K562 (cell line): ENCODE results near the gene ATG14.

ENCODE experiments used
- CEBPB ChIP-seq: fragments of 450-650 bp; IDR thresholded peaks from 2 replicates; pipeline ENCODE4 v1.6.1; 2016; ENCODE audit warnings: missing genetic modification characterization, missing compliant biosample characterization
- CTCF ChIP-seq, 3 experiments: IDR thresholded peaks in 2 of 3; conservative IDR thresholded peaks in 1 of 3; 2 replicates each; pipeline ENCODE4 v1.5.1; 2011 to 2012; ENCODE audit warnings: low read length in 3 of 3, mild to moderate bottlenecking in 3 of 3, control low read depth in 2 of 3, improper control_type of control experiment in 1 of 3, inconsistent platforms in 1 of 3, low read depth in 1 of 3, mixed read lengths in 1 of 3, moderate library complexity in 1 of 3; ENCODE audit not compliant: insufficient read depth in 2 of 3
- HDAC3 ChIP-seq: fragments of 450-650 bp; IDR thresholded peaks from 2 replicates; pipeline ENCODE4 v1.6.1; 2018; ENCODE audit warnings: borderline replicate concordance, mild to moderate bottlenecking, moderate library complexity; ENCODE audit not compliant: partially characterized antibody
- SMC3 ChIP-seq: conservative IDR thresholded peaks from 2 replicates; pipeline ENCODE4 v1.6.1; 2011; ENCODE audit warnings: low read depth, low read length, improper control_type of control experiment; ENCODE audit not compliant: insufficient read depth
- USF2 ChIP-seq: sonication (generic); formaldehyde crosslinking; IDR thresholded peaks from 2 replicates; pipeline ENCODE4 v1.5.0; 2020; ENCODE audit warnings: missing genetic modification reagents

- TF ChIP-seq CEBPB (tag) (no peak), HDAC3 (no peak), USF2 (no peak), SMC3 (no peak), CTCF (IDR thresholded peaks at IDR 0.05 in 2 of 3, conservative IDR thresholded peaks at IDR 0.05 in 1 of 3; ENCODE audit: insufficient read depth in 2 of 3, low read depth in 1 of 3, low read length in 3 of 3) (peak in 1 of 3 experiments; percentile 5; a peak in 1 of 6 replicates)
Measured at GRCh38 chr14:55377236-55377635, 34.4 kb downstream of the ATG14 start.
